Measurements from ENCODE around the gene CFAP410.

CFAP410 gene

DNA sequence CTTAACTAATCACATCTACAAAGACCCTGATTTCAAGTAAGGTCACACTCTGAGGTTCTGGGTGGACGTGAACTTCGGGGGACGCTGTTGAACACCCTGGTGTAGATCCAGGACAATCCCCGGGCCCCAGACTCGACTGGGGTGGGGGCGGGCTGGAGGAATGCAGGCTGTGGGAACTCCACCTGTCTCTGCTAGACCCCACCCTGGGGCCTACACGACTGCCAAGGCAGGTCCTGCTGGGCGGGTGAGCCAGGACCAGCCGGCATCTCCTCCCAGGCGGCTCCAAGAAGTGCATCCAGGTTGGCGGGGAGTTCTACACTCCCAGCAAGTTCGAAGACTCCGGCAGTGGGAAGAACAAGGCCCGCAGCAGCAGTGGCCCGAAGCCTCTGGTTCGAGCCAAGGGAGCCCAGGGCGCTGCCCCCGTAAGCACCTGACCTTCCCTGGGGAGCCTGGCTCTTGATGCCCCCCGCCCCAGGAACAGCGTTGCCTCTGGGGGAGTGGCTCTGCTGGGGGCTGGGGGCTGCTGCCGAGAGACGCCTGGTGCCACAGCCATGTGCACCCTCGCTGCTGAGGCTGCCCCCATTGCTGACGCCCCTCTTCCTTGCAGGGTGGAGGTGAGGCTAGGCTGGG, 49.7 kb downstream of the CFAP410 start:
- TF ChIP-seq EZH2 (optimal IDR thresholded peaks at IDR 0.05; ENCODE audit: low read depth, low read length), result no peak
- no peak for TF ChIP-seq EZH2phosphoT487 (IDR thresholded peaks at IDR 0.05; ENCODE audit: low read length)
- TF ChIP-seq, protein P1, sequence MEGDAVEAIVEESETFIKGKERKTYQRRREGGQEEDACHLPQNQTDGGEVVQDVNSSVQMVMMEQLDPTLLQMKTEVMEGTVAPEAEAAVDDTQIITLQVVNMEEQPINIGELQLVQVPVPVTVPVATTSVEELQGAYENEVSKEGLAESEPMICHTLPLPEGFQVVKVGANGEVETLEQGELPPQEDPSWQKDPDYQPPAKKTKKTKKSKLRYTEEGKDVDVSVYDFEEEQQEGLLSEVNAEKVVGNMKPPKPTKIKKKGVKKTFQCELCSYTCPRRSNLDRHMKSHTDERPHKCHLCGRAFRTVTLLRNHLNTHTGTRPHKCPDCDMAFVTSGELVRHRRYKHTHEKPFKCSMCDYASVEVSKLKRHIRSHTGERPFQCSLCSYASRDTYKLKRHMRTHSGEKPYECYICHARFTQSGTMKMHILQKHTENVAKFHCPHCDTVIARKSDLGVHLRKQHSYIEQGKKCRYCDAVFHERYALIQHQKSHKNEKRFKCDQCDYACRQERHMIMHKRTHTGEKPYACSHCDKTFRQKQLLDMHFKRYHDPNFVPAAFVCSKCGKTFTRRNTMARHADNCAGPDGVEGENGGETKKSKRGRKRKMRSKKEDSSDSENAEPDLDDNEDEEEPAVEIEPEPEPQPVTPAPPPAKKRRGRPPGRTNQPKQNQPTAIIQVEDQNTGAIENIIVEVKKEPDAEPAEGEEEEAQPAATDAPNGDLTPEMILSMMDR (IDR thresholded peaks at IDR 0.05; ENCODE audit: low read length), result no peak
- H3K9me2 ChIP-seq (replicated peaks; ENCODE audit: insufficient read depth, low read length), result no peaks in the 10 kb centered on the region
- H3K79me2 ChIP-seq (ENCODE audit: low read length), result no peaks in the 10 kb centered on the region
- no peak for DNase-seq
- no peaks in the 10 kb centered on the region for H3K4me1 ChIP-seq (ENCODE audit: low read length)
- H3K4me2 ChIP-seq (ENCODE audit: low read depth, low read length), result no peak overlapping the region
- H3K9me3 ChIP-seq (replicated peaks; ENCODE audit: insufficient read depth, low read length), result no peaks in the 10 kb centered on the region
- H3K27ac ChIP-seq (ENCODE audit: low read length), result no peak overlapping the region
- H3F3A ChIP-seq (ENCODE audit: insufficient read depth, low read length), result no peaks in the 10 kb centered on the region
- H2AFZ ChIP-seq (ENCODE audit: low read length), result no peak overlapping the region
- no peaks in the 10 kb centered on the region for H4K20me1 ChIP-seq (ENCODE audit: insufficient read depth, low read length)
- H3K36me3 ChIP-seq (replicated peaks; ENCODE audit: insufficient read depth, low read length), result no peaks in the 10 kb centered on the region
- H3K9ac ChIP-seq (ENCODE audit: low read length), result no peak overlapping the region
- H3K27me3 ChIP-seq (replicated peaks; ENCODE audit: insufficient read depth, low read length), result peaks cover 93% of the 10 kb centered on the region
- no peak overlapping the region for H3K4me3 ChIP-seq (ENCODE audit: low read length)

DNA sequence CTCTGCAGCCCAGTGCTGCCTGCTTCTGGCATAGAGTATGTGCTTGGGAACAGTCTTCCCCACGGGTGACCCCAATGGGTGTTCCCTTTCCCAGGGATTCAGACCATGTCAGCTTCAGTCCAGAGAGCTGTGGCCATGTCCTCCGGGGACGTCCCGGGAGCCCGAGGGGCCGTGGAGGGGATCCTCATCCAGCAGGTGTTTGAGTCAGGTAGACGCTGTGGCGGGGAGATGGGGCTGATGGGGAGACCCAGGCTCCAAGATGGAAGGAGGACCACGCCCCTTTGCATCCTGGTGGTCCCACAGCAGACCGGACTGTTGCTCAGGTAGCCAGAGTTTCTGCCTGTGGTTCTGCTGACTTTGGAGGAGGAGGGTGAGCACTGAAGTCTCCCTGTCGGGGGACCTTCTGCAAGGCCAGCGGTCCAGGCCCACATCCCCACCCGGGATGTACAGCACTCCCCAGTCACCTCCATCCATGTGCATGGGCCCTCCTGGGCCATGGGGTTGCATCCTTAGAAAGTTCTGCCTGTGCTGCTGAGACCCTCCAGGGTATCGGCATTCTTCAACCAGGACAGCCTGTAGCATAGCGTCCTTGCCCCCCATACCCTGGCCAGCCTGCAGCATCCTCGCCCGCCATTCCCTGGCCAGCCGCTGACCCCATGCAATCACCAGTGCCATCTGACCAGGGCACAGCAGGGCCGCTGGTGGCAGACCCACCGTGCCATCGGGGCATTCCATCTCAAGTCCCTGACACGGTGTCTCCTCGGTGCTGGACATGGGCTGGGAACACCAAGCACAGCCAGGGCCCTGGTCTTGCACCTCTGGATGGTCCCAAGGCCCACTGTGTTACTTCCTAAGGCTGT, 50.7 kb downstream of the CFAP410 start:
- H2AFZ ChIP-seq (ENCODE audit: low read length), result no peak overlapping the region
- TF ChIP-seq EZH2 (optimal IDR thresholded peaks at IDR 0.05; ENCODE audit: low read depth, low read length) (no peak), EZH2phosphoT487 (IDR thresholded peaks at IDR 0.05; ENCODE audit: low read length) (no peak)
- TF ChIP-seq, protein P1 (IDR thresholded peaks at IDR 0.05; ENCODE audit: low read length), result no peak
- no peaks in the 10 kb centered on the region for H4K20me1 ChIP-seq (ENCODE audit: insufficient read depth, low read length)
- no peak overlapping the region for H3K9ac ChIP-seq (ENCODE audit: low read length)
- peaks cover 98% of the 10 kb centered on the region for H3K27me3 ChIP-seq (replicated peaks; ENCODE audit: insufficient read depth, low read length)
- no peak overlapping the region for H3K4me3 ChIP-seq (ENCODE audit: low read length)
- H3K4me2 ChIP-seq (ENCODE audit: low read depth, low read length), result no peak overlapping the region
- H3K27ac ChIP-seq (ENCODE audit: low read length), result no peak overlapping the region
- H3K9me3 ChIP-seq (replicated peaks; ENCODE audit: insufficient read depth, low read length), result no peaks in the 10 kb centered on the region
- H3K9me2 ChIP-seq (replicated peaks; ENCODE audit: insufficient read depth, low read length), result no peaks in the 10 kb centered on the region
- H3K79me2 ChIP-seq (ENCODE audit: low read length), result no peaks in the 10 kb centered on the region
- no peaks in the 10 kb centered on the region for H3K36me3 ChIP-seq (replicated peaks; ENCODE audit: insufficient read depth, low read length)
- DNase-seq, result no peak
- H3K4me1 ChIP-seq (ENCODE audit: low read length), result no peaks in the 10 kb centered on the region
- no peaks in the 10 kb centered on the region for H3F3A ChIP-seq (ENCODE audit: insufficient read depth, low read length)

DNA sequence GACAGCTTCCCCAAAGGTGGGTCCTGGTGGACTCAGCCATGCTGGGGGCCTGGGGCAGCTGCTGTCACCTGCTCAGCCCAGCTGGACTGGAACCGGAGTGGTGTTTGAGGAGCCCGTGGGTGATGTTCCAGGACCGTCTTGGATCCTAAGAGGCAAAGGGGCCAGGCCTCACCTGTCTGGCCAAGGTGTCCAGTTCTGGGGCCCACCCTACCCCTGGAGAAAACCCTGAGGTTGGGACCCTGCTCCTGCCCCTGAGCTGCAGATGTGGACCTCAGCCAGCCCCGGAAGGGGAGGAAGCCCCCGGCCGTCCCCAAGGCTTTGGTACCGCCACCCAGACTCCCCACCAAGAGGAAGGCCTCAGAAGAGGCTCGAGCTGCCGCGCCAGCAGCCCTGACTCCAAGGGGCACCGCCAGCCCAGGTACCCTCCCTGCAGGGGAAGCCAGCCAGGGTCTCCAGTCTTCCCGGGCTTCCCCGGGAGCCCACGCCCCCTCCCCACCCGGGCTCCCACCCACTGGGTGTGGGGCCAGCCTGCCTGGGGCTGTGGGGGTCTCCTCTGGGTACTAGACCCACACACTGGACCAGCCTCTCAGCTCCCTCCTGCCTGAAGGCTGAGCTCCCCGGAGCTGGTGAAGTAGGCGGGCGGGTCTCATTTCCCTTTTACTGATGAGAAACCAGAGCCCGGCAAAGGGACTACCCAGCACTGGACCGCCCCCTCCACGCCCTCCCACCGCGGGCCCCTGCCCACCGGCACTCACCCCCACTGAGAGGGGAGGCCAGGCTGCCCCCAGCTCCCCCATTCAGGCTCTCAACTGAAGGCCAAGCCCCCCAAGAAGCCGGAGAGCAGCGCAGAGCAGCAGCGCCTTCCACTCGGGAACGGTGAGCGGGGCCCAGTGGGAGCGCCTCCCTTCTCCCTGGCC, 52.2 kb downstream of the CFAP410 start:
- Histone ChIP-seq H3K9ac (ENCODE audit: low read length) (no peak overlapping the region), H3K4me2 (ENCODE audit: low read depth, low read length) (no peak overlapping the region), H3K4me3 (ENCODE audit: low read length) (no peak overlapping the region), H3K79me2 (ENCODE audit: low read length) (no peaks in the 10 kb centered on the region), H3K9me2 (replicated peaks; ENCODE audit: insufficient read depth, low read length) (no peaks in the 10 kb centered on the region), H3K4me1 (ENCODE audit: low read length) (no peaks in the 10 kb centered on the region), H2AFZ (ENCODE audit: low read length) (no peak overlapping the region), H4K20me1 (ENCODE audit: insufficient read depth, low read length) (no peaks in the 10 kb centered on the region), H3K27ac (ENCODE audit: low read length) (no peak overlapping the region), H3K27me3 (replicated peaks; ENCODE audit: insufficient read depth, low read length) (peaks cover 98% of the 10 kb centered on the region), H3K36me3 (replicated peaks; ENCODE audit: insufficient read depth, low read length) (no peaks in the 10 kb centered on the region), H3K9me3 (replicated peaks; ENCODE audit: insufficient read depth, low read length) (no peaks in the 10 kb centered on the region), H3F3A (ENCODE audit: insufficient read depth, low read length) (no peaks in the 10 kb centered on the region)
- TF ChIP-seq, protein P1 (IDR thresholded peaks at IDR 0.05; ENCODE audit: low read length), result no peak
- no peak for TF ChIP-seq EZH2 (optimal IDR thresholded peaks at IDR 0.05; ENCODE audit: low read depth, low read length)
- no peak for TF ChIP-seq EZH2phosphoT487 (IDR thresholded peaks at IDR 0.05; ENCODE audit: low read length)
- no peak for DNase-seq

Measured in MM.1S (cell line).